Right cardiac atrium (tissue), 5 donors: ENCODE data around the gene NLRC5. TPM values are rescaled to one million over a fixed set of nuclear protein-coding genes. Genes with fewer than 3 reads are reported as not detected.

ENCODE experiments used
- ATAC-seq, 2 donors: fragments of 200-7000 bp; cut with Tn5 transposase; one replicate each; pipeline versions ENCODE4 v1.8.0 to v1.9.1; 2020; ENCODE audit warnings: moderate library complexity in 2 of 2, mild to moderate bottlenecking in 1 of 2
- DNase-seq, 3 donors: peaks; one replicate each; pipeline ENCODE4 v3.0.0-alpha.2; 2020
- H3K27ac ChIP-seq: one replicate; pipeline ENCODE4 v1.5.1; 2013; ENCODE audit warnings: mild to moderate bottlenecking, low read length, control low read depth, moderate library complexity
- H3K27me3 ChIP-seq: one replicate; pipeline ENCODE4 v1.6.1; 2013; ENCODE audit not compliant: control insufficient read depth, insufficient read depth
- H3K4me1 ChIP-seq: one replicate; pipeline ENCODE4 v1.6.1; 2013; ENCODE audit warnings: low read length; ENCODE audit not compliant: control insufficient read depth, insufficient read depth
- H3K4me3 ChIP-seq: one replicate; pipeline ENCODE4 v1.5.1; 2013; ENCODE audit warnings: low read length, control low read depth
- H3K9me3 ChIP-seq: one replicate; pipeline ENCODE4 v1.6.1; 2013; ENCODE audit warnings: low read length; ENCODE audit not compliant: control insufficient read depth
- WGBS: extraction: QIAGEN DNeasy Blood & Tissue Kit; methylation state at CpG from one replicate; pipeline ENCODE4 v1.1.7; 2013; 5-methylcytosine and 5-hydroxymethylcytosine counted together
- intact Hi-C, 4 donors: fragments of 100-400 bp; cut with DNase I; formaldehyde crosslinking; loops; one replicate each; pipeline versions ENCODE4 v1.11.0 to v1.14.0; 2022 to 2023
- polyA plus RNA-seq: library from polyadenylated mRNA; stranded (reverse); fragments of 200-250 nt; gene quantifications from one replicate; pipeline ENCODE4 v1.2.3, GENCODE V29; 2013
- total RNA-seq, 4 donors: library from RNA; stranded (reverse); fragmentation: NEBNext Ultra II Directional; extraction: Animal tissue kit (Norgen Biotek cat#: 25700); gene quantifications; one replicate each; pipeline ENCODE4 v1.2.1, GENCODE V29; 2021
- donor health status: healthy with polysubstance abuse.
- donor health status: DM: no; HTN: yes; CAD: no.
- donor health status: DM: no; HTN: no; CAD: no.
- donor health status: DM: no; HTN: yes; CAD: no; lungs with severe emphysema.
- donor health status: DM: yes; HTN: yes; CAD: no.

Gene NLRC5
- total and polyA plus RNA-seq, 5 donors: 7.9 to 25.0 (median 9.9) TPM

- WGBS: 72% methylated on average over 12 of the region's 12 CpGs
- no peak for ATAC-seq
- peaks cover 4% of the 10 kb centered on the region for H3K4me1 ChIP-seq
- no peaks in the 10 kb centered on the region for H3K27me3 ChIP-seq
- no peak overlapping the region for H3K4me3 ChIP-seq
- DNase-seq: no peak
- intact Hi-C loops: no loop called here
- no peak overlapping the region for H3K27ac ChIP-seq
- no peaks in the 10 kb centered on the region for H3K9me3 ChIP-seq
Measured at GRCh38 chr16:56995136-56995805, 5.9 kb downstream of the NLRC5 start.

- Histone ChIP-seq H3K9me3 (no peaks in the 10 kb centered on the region), H3K4me1 (peaks cover 8% of the 10 kb centered on the region), H3K27me3 (no peaks in the 10 kb centered on the region), H3K4me3 (no peak overlapping the region), H3K27ac (no peak overlapping the region)
- ATAC-seq (no peak), DNase-seq (no peak)
- intact Hi-C loops: no loop called here
- 94% methylated on average over 5 of the region's 5 CpGs for WGBS
Measured at GRCh38 chr16:56997264-56997663, 7.9 kb downstream of the NLRC5 start.

GRCh38 chr16:56997931-56998330 lies 8.6 kb downstream of the NLRC5 start:
- Histone ChIP-seq H3K4me1 (peaks cover 8% of the 10 kb centered on the region), H3K27me3 (no peaks in the 10 kb centered on the region), H3K9me3 (no peaks in the 10 kb centered on the region), H3K27ac (no peak overlapping the region), H3K4me3 (no peak overlapping the region)
- intact Hi-C loops: no loop called here
- DNase-seq (no peak), ATAC-seq (no peak)
- WGBS: 84% methylated on average over 3 of the region's 3 CpGs

GRCh38 chr16:56998352-56998751 lies 9.0 kb downstream of the NLRC5 start:
- peaks cover 8% of the 10 kb centered on the region for H3K4me1 ChIP-seq
- DNase-seq: no peak
- intact Hi-C loops: no loop called here

GRCh38 chr16:56998861-56999260 lies 9.5 kb downstream of the NLRC5 start:
- no peaks in the 10 kb centered on the region for H3K27me3 ChIP-seq
- no peak for DNase-seq
- peak overlapping the region; percentile 9 for H3K27ac ChIP-seq
- H3K4me1 ChIP-seq: peaks cover 8% of the 10 kb centered on the region
- no peaks in the 10 kb centered on the region for H3K9me3 ChIP-seq
- WGBS: 70% methylated on average over 6 of the region's 6 CpGs
- ATAC-seq: no peak
- no peak overlapping the region for H3K4me3 ChIP-seq
- intact Hi-C loops: no loop called here

More at GRCh38 chr16:56998352-56998751, 9.0 kb downstream of the NLRC5 start:
- H3K9me3 ChIP-seq: no peaks in the 10 kb centered on the region
- no peak for ATAC-seq
- no peaks in the 10 kb centered on the region for H3K27me3 ChIP-seq
- H3K27ac ChIP-seq: no peak overlapping the region
- WGBS: 93% methylated on average over 3 of the region's 3 CpGs
- H3K4me3 ChIP-seq: no peak overlapping the region

- Histone ChIP-seq H3K4me1 (peaks cover 8% of the 10 kb centered on the region), H3K27me3 (no peaks in the 10 kb centered on the region), H3K27ac (peak overlapping the region; percentile 2), H3K9me3 (no peaks in the 10 kb centered on the region), H3K4me3 (no peak overlapping the region)
- intact Hi-C loops: no loop called here
- ATAC-seq: peak in 1 of 2 donors; percentile 9
- DNase-seq: no peak
- WGBS: 79% methylated on average over 11 of the region's 11 CpGs
Measured at GRCh38 chr16:56999409-57000270, 10.3 kb downstream of the NLRC5 start.

- Histone ChIP-seq H3K4me1 (peaks cover 8% of the 10 kb centered on the region), H3K9me3 (no peaks in the 10 kb centered on the region), H3K27ac (peak overlapping the region; percentile 73), H3K4me3 (no peak overlapping the region), H3K27me3 (no peaks in the 10 kb centered on the region)
- peak; percentile 87 to 92 (median 88) for DNase-seq
- 61% methylated on average over 5 of the region's 5 CpGs for WGBS
- ATAC-seq: peak; percentile 76 to 95
- intact Hi-C loops: no loop called here
Measured at GRCh38 chr16:57000271-57001025, 11.1 kb downstream of the NLRC5 start.

GRCh38 chr16:57001026-57001679 lies 11.8 kb downstream of the NLRC5 start:
- H3K27me3 ChIP-seq: no peaks in the 10 kb centered on the region
- H3K4me3 ChIP-seq: no peak overlapping the region
- H3K27ac ChIP-seq: peak overlapping the region; percentile 73
- intact Hi-C loops: no loop called here
- peaks cover 8% of the 10 kb centered on the region for H3K4me1 ChIP-seq
- 71% methylated on average over 8 of the region's 8 CpGs for WGBS
- ATAC-seq (peak in 1 of 2 donors; percentile 53), DNase-seq (no peak)
- no peaks in the 10 kb centered on the region for H3K9me3 ChIP-seq

GRCh38 chr16:57003439-57004386 lies 14.4 kb downstream of the NLRC5 start:
- WGBS: 74% methylated on average over 22 of the region's 22 CpGs
- Histone ChIP-seq H3K9me3 (no peaks in the 10 kb centered on the region), H3K4me3 (no peak overlapping the region), H3K27me3 (no peaks in the 10 kb centered on the region), H3K4me1 (peaks cover 6% of the 10 kb centered on the region), H3K27ac (no peak overlapping the region)
- intact Hi-C loops: no loop called here
- DNase-seq (peak in 1 of 3 donors; percentile 53), ATAC-seq (peak in 1 of 2 donors; percentile 18)
